AG04450 (cell line): ENCODE results near the gene ZNF592. TPM values are rescaled to one million over a fixed set of nuclear protein-coding genes. Genes with fewer than 3 reads are reported as not detected.
A peak's percentile ranks its signal among the peaks of the same experiment; 100 is the strongest.

Experiments used
- CTCF ChIA-PET: fragments of 300-600, 350-600 bp; formaldehyde crosslinking; extraction: SDS; loops from one replicate; lab custom pipeline; 2022; ENCODE audit warnings: antibody characterized with exemption, inconsistent platforms; lab: Charles Lee
- POLR2A ChIA-PET: fragments of 350-600 bp; formaldehyde crosslinking; extraction: SDS; loops from one replicate; lab custom pipeline; 2021; ENCODE audit warnings: antibody characterized with exemption, inconsistent platforms; lab: Yijun Ruan, JAX
- DNase-seq: peaks from one replicate; pipeline ENCODE4 v3.0.0-alpha.2; 2011; ENCODE audit warnings: low read depth, low spot score
- H3K27ac ChIP-seq: one replicate; pipeline ENCODE4 v1.5.1; 2012; ENCODE audit warnings: low read depth, low read length, control low read depth
- H3K27me3 ChIP-seq: one replicate; pipeline ENCODE4 v1.6.0; 2012; ENCODE audit warnings: low read length; ENCODE audit not compliant: control insufficient read depth, insufficient read depth
- H3K4me3 ChIP-seq: 2 replicates; pipeline ENCODE4 v1.5.1; 2011; ENCODE audit warnings: mild to moderate bottlenecking, low read depth, low read length, control low read depth
- H3K9me3 ChIP-seq: 2 replicates; pipeline ENCODE4 v1.5.1; 2012; ENCODE audit warnings: low read length; ENCODE audit not compliant: control insufficient read depth, insufficient read depth
- polyA plus RNA-seq: library from polyadenylated mRNA; depleted of rRNA; stranded (reverse); fragments of >200 nt; gene quantifications from 2 replicates; pipeline ENCODE4 v1.2.3, GENCODE V29; 2011
- TF ChIP-seq, protein P1 (sequence below): IDR thresholded peaks from 2 replicates; pipeline ENCODE4 v1.5.1; 2011; ENCODE audit warnings: low read depth, low read length, control low read depth, inconsistent platforms

The ZNF592 gene
- polyA plus RNA-seq, 1 experiment = 6.2 TPM

DNA sequence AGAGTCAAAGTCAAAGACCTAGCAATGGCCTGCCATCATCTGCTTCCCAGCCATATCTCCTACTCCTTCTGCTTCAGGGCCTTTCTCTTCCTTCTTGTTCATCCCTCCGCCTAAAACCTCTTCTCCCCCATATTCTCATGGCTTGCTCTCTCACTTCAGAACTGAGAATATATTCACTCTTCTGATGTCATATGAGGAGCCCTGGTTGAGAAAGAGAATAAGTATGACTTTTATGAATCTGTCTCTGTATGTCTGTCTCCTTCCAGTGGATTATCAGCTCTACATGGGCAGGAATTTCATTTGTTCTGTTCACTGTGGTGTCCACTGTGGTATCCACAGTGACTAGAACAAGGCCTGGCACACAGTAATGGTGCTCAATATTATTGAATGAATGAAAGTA is 11.8 kb downstream of the ZNF592 start:
- ChIA-PET POLR2A (no interaction called here), CTCF (no interaction called here)
- Histone ChIP-seq H3K9me3 (no peaks in the 10 kb centered on the region), H3K27ac (no peak overlapping the region), H3K4me3 (no peak overlapping the region), H3K27me3 (no peaks in the 10 kb centered on the region)
- TF ChIP-seq, protein P1, sequence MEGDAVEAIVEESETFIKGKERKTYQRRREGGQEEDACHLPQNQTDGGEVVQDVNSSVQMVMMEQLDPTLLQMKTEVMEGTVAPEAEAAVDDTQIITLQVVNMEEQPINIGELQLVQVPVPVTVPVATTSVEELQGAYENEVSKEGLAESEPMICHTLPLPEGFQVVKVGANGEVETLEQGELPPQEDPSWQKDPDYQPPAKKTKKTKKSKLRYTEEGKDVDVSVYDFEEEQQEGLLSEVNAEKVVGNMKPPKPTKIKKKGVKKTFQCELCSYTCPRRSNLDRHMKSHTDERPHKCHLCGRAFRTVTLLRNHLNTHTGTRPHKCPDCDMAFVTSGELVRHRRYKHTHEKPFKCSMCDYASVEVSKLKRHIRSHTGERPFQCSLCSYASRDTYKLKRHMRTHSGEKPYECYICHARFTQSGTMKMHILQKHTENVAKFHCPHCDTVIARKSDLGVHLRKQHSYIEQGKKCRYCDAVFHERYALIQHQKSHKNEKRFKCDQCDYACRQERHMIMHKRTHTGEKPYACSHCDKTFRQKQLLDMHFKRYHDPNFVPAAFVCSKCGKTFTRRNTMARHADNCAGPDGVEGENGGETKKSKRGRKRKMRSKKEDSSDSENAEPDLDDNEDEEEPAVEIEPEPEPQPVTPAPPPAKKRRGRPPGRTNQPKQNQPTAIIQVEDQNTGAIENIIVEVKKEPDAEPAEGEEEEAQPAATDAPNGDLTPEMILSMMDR = no peak
- DNase-seq = no peak

DNA sequence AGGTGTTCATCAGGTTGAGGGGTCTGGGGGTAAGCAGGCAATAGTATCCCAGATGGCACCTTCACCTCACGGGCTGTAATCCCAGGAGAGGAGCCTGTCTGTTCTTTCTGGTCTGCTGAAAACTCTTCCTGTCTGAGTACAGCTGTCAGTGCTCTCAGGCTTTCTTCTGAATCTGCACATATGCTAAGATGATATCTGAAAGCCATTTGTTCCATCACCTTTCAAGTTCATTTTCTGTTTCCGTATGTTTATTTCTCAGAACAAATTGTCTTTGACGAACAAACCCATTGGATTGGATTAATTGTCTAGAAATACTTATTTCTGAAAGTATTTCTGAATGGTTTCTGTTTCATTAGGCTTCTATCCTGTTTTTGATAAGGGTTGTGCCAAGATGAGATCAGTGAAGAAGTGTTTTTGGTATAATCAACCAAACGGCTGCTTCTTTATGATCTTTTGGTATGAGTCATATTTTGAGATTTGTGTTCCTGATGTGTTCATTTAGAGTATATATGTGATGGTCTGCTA is 13.3 kb downstream of the ZNF592 start:
- no peaks in the 10 kb centered on the region for H3K9me3 ChIP-seq
- ChIA-PET CTCF (no interaction called here), POLR2A (interaction anchor here (0.8 kb wide), 1 partner anchor 10 kb away, joined by 3 read pairs; no protein-coding TSS in a partner anchor)

GRCh38 chr15:84762840-84763572 is 14.6 kb downstream of the ZNF592 start:
- DNase-seq = no peak
- no peaks in the 10 kb centered on the region for H3K9me3 ChIP-seq
- CTCF ChIA-PET = no interaction called here
- TF ChIP-seq, protein P1 = no peak
- H3K27ac ChIP-seq = no peak overlapping the region
- H3K27me3 ChIP-seq = no peaks in the 10 kb centered on the region
- POLR2A ChIA-PET = no interaction called here
- H3K4me3 ChIP-seq = no peak overlapping the region

More for the DNA sequence above, 13.3 kb downstream of the ZNF592 start:
- H3K27ac ChIP-seq = peak overlapping the region; percentile 13
- no peak overlapping the region for H3K4me3 ChIP-seq
- H3K27me3 ChIP-seq = no peaks in the 10 kb centered on the region
- TF ChIP-seq, protein P1 = no peak
- no peak for DNase-seq

DNA sequence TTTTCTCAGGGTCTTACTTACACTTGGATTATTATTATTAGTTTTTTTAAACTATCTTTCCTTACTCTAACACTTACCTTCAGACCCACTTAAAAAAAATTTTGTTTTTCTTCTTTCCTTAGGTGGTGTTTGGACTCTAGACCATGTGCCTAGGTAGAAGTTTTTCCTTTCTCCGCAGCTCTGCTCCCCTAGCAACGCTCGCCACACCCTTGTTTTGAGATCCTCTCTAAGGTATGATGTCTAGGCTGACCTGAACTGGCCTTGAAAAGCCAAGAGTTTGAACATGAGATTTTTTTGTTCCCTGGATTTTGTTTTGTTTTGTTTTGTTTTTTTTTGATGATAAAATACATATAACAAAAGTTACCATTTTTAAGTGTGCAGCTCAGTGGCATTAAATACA is 16.2 kb downstream of the ZNF592 start:
- no peak overlapping the region for H3K27ac ChIP-seq
- ChIA-PET POLR2A (no interaction called here), CTCF (no interaction called here)
- no peaks in the 10 kb centered on the region for H3K9me3 ChIP-seq
- TF ChIP-seq, protein P1 = no peak
- no peaks in the 10 kb centered on the region for H3K27me3 ChIP-seq
- H3K4me3 ChIP-seq = no peak overlapping the region
- no peak for DNase-seq

DNA sequence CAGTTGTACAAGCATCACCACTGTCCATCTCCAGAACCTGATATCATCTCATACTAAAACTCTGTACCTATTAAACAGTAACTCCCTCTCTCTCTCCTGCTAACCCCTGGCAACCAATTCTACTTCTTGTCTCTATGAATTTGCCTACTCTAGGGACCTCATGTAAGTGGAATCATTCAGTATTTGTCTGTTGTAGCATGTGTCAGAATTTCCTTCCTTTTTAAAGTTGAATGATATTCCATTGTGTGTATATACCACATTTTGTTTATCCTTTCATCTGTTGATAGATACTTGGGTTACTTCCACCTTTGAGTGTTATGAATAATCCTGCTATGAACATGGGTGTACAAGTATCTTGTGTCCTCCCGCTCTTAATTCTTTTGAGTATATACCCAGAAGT is 16.6 kb downstream of the ZNF592 start:
- POLR2A ChIA-PET = no interaction called here
- H3K9me3 ChIP-seq = no peaks in the 10 kb centered on the region
- no peak for DNase-seq
- H3K27me3 ChIP-seq = no peaks in the 10 kb centered on the region
- TF ChIP-seq, protein P1 = no peak
- H3K27ac ChIP-seq = no peak overlapping the region
- CTCF ChIA-PET = no interaction called here
- no peak overlapping the region for H3K4me3 ChIP-seq
